GM18870 (cell line): Measurements from ENCODE around the gene GPD1.

Experiments used
- ATAC-seq: cut with Tn5 transposase; IDR thresholded peaks from one replicate; pipeline ENCODE4 v1.9.1; 2021; ENCODE audit warnings: moderate library complexity; ENCODE audit not compliant: unreplicated experiment

Gene GPD1

DNA sequence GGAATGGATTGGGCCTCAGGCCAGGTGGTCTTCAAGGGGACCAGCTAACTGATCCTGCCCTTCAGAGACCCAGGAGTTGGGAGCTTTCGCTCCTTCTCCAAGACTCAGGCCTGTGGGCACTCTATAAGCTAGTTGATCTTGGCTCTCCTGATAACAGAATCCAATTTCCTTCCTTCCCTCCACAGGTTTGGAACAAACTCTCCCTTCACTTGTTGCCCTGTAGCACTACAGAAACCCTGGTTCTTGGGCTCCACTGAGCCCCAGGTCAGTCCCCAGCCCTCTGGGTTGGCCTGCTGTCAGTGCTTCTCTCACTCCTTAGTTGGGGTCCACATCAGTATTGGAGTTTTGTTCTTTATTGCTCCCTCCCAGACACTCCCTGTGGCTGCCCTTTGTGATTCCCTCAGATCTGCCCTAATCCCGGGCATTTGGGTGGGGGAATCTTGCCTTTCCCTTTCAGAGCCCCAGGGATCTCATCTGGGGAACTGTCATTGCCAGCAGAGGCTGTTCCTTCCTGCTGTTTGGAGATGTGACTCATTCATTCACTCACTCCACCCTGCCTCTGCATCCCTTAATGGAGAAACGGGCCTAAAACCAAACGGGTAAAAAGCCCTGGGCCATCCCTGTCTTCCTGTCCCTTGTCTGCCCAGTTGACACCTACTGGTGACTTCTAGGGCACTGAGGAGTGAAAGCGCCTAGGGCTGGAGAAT, 4.4 kb upstream of the GPD1 start:
- ATAC-seq = no peak

GRCh38 chr12:50100561-50100960, 3.2 kb upstream of the GPD1 start:
- ATAC-seq = no peak

DNA sequence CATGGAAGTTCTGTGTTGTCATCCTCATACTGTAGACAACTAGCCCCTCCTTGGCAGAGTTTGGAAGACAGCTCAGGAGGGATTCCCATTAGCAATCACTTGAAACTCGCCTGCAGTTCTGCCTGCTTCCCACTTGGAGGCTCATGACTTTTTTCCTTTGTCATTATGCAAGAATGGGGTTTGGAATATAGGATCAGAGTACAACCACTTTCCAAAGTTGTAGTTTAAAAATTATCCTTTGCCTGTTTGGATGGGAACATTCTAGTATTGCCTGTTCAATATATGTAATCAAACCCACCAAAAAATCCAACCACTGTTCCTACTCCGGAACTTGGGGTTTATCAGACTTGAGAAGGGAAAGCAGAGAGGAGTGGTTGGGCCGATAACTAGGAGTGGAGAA, 2.1 kb upstream of the GPD1 start:
- ATAC-seq = no peak

- ATAC-seq = no peak
These were observed 1.7 kb upstream of the GPD1 start for GRCh38 chr12:50102131-50102531.

DNA sequence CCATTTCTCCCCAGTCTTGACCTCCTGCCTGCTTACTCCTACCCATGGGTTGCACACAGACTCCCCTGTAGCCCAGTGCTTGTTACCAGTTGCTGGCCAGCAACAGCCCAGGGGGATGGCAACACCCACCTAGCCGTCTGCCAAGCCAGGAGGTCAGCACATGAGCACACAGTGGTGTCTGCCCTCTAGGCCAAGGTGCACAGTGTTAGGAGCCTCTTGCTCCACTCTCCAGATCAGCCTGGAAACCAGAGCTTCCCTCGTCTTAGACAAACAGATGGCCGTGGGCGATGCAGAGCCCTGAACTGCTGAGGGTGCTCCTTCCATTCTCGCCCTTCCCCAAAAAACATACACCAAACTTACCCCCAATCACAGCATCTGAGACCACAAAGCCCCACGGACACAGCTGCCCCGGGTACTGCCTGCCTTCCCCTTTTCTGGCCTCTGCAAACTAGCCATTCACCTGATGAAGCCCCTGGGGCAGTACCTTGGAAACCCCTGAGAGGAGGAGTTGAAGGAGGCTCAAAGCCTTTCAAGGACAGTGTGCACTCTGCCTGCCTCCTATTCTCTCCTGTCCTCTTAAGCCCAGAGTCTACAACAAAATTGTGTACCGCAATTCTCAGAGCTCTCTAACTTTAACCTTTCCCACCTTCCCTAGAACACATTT, 1.0 kb upstream of the GPD1 start:
- ATAC-seq = no peak

DNA sequence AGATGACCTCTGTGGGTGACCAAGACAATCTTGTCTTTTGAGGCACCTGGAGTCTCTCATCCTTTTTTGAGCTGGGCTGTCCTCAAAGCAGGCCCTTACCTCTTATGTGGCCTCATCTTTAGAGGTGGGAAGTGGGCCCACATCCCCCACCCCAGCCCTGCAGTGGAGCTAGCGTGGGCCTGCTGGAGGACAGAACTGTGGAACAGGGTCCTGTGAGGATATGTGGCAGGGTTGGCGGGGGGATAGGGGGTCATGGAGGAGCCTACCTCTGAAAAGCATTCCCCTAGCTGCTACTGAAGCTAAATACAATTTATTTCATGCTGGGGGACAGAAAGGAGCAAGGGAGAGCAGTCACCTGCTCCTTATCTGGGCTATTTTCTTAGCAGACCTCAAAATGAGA, 457 bp upstream of the GPD1 start:
- no peak for ATAC-seq

- no peak for ATAC-seq
These were observed 884 bp downstream of the GPD1 start for GRCh38 chr12:50104417-50105366.

- ATAC-seq = no peak
These were observed 2.2 kb downstream of the GPD1 start for GRCh38 chr12:50105913-50106450.

- no peak for ATAC-seq
These were observed 3.1 kb downstream of the GPD1 start for GRCh38 chr12:50106907-50107306.

DNA sequence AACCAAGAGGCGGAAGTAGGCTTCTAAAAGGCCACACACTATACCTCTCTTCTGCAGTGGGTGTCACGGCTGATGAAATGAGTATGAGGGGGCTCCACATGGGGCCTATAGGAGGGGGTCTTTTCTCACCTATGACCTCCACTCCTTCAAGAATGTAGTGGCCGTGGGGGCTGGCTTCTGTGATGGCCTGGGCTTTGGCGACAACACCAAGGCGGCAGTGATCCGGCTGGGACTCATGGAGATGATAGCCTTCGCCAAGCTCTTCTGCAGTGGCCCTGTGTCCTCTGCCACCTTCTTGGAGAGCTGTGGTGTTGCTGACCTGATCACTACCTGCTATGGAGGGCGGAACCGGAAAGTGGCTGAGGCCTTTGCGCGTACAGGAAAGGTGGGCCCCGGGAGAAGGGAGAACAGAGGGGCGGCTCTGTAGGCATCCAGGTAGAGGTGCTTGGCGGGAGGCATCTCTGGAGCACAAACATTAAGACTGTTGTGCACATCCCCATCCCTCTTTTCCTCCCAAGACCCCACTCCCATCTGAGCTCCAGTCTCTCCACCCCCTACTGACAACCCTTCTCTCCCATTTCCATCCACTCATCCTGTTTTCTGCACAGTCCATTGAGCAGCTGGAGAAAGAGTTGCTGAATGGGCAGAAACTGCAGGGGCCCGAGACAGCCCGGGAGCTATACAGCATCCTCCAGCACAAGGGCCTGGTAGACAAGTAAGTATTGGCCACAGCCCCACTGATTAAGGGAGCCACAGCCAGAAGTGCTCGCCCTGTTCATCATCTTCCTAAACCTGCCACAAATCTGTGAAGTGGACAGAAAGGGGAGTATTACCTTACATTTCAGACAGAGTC, 3.8 kb downstream of the GPD1 start:
- no peak for ATAC-seq

DNA sequence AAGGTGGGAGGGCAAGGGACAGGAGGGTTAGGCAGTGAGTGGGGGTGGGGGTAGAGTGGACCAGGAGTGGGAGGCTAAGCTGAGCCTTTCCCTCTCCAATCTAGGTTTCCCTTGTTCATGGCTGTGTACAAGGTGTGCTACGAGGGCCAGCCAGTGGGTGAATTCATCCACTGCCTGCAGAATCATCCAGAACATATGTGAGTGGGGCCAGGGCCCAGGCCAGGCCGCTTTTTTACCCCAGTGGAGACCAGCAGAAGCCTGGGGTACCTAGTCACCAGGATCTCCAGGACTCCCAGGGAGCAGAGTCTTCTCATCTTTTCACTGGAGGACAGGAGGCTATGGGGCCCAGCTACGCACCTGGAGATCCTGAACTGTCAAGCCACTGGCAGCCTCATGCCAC, 5.5 kb downstream of the GPD1 start:
- ATAC-seq = no peak

GRCh38 chr12:50110127-50110761, 6.4 kb downstream of the GPD1 start:
- no peak for ATAC-seq

GRCh38 chr12:50110762-50111351, 7.0 kb downstream of the GPD1 start:
- ATAC-seq = no peak

DNA sequence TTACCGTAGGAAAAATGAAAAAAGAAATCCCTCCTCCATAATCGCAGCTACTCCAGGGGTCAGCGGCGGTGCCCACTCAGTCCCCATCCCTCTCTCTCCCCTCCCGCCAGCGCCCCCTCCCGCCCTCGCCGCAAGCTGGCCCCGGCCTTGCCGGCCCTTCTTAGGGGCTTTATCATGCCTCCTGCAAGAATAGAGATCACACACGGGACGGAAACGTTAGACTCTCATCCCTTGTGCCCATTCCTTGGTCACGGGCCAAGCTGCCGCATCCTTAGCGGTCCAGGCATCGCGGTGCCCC, 7.5 kb downstream of the GPD1 start:
- no peak for ATAC-seq

- ATAC-seq = peak; percentile 83
These were observed 8.1 kb downstream of the GPD1 start, which contains the start of gene COX14 for GRCh38 chr12:50111693-50112455. TSS of gene COX14 (plus strand) at chr12:50112236. CDS start at chr12:50120044, 7,808 bp downstream.

GRCh38 chr12:50112456-50113218, 8.8 kb downstream of the GPD1 start:
- ATAC-seq = no peak

DNA sequence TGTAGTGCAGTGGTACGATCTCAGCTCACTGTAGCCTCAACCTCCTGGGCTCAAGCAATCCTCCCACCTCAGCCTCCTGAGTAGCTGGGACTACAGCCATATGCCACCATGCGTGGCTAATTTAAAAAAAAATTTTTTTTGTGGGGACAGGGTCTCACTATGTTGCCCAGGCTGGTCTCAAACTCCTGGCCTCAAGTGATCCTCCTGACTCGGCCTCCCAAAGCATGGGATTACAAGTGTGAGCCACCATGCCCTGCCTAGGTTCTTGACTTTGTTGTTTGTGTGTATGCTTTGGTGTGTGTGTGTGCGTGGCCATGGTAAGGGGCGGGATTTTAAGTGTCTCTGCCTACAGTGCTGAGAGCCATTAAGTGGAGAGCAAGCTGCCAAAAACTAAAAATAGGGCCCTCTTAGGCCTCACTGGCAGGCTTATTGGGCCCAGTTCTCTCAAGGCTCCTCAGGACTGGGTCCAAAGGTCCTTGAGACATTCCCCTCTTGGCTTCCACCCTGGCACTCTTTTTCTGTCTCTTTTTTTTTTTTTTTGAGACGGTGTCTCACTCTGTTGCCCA, 13.3 kb downstream of the GPD1 start:
- no peak for ATAC-seq

- ATAC-seq = no peak
These were observed 15.6 kb downstream of the GPD1 start for GRCh38 chr12:50119387-50119786.
